Nephron (organoid): ENCODE results near the gene CAGE1.

Experiments
- H3K27ac Mint-ChIP-seq, 3 experiments: 2 replicates each; pipeline ENCODE4 v1.8.0; 2020; ENCODE audit warnings: mixed read lengths in 3 of 3, mild to moderate bottlenecking in 2 of 3, moderate library complexity in 1 of 3
- H3K27me3 Mint-ChIP-seq: 2 replicates; pipeline ENCODE4 v1.8.0; 2021; ENCODE audit warnings: low read depth, mild to moderate bottlenecking, moderate library complexity, mixed read lengths
- H3K36me3 Mint-ChIP-seq: 2 replicates; pipeline ENCODE4 v1.8.0; 2020; ENCODE audit warnings: low read depth, mixed read lengths
- H3K4me1 Mint-ChIP-seq: 2 replicates; pipeline ENCODE4 v1.8.0; 2020; ENCODE audit warnings: mixed read lengths
- H3K4me3 Mint-ChIP-seq, 3 experiments: 2 replicates each; pipeline ENCODE4 v1.8.0; 2020; ENCODE audit warnings: mild to moderate bottlenecking in 3 of 3, mixed read lengths in 3 of 3, moderate library complexity in 2 of 3
- H3K9me3 Mint-ChIP-seq: 2 replicates; pipeline ENCODE4 v1.8.0; 2020; ENCODE audit warnings: mixed read lengths
- CTCF ChIP-seq, 3 experiments: fragments of 200-600 bp; sonication (generic); IDR thresholded peaks; one replicate each; pipeline ENCODE4 v1.5.0; 2021; ENCODE audit warnings: antibody characterized with exemption in 3 of 3; ENCODE audit not compliant: unreplicated experiment in 3 of 3

CAGE1 gene

GRCh38 chr6:7390226-7390878 lies 810 bp upstream of the CAGE1 start:
- no peaks in the 10 kb centered on the region for H3K9me3 Mint-ChIP-seq
- peak in 1 of 3 experiments; percentile 26 for TF ChIP-seq CTCF (IDR thresholded peaks at IDR 0.05; ENCODE audit: unreplicated experiment in 3 of 3)
- peaks cover 41% of the 10 kb centered on the region for H3K4me1 Mint-ChIP-seq
- no peaks in the 10 kb centered on the region for H3K27me3 Mint-ChIP-seq
- H3K27ac Mint-ChIP-seq, result peak overlapping the region; percentile 97 to 99 (median 98)
- peak overlapping the region; percentile 90 to 96 (median 95) for H3K4me3 Mint-ChIP-seq
- H3K36me3 Mint-ChIP-seq, result peaks cover 16% of the 10 kb centered on the region

- Mint-ChIP-seq H3K4me3 (peak overlapping the region; percentile 90 to 96 (median 95)), H3K27ac (peak overlapping the region; percentile 97 to 99 (median 98)), H3K4me1 (peaks cover 41% of the 10 kb centered on the region), H3K9me3 (no peaks in the 10 kb centered on the region), H3K27me3 (no peaks in the 10 kb centered on the region), H3K36me3 (peaks cover 7% of the 10 kb centered on the region)
- TF ChIP-seq CTCF (IDR thresholded peaks at IDR 0.05; ENCODE audit: unreplicated experiment in 3 of 3), result no peak
These were observed 436 bp downstream of the CAGE1 start for GRCh38 chr6:7389162-7389450.

GRCh38 chr6:7381092-7381491 lies 8.4 kb downstream of the CAGE1 start:
- Mint-ChIP-seq H3K4me3 (no peak overlapping the region), H3K4me1 (no peaks in the 10 kb centered on the region), H3K9me3 (no peaks in the 10 kb centered on the region), H3K27ac (no peak overlapping the region), H3K36me3 (no peaks in the 10 kb centered on the region), H3K27me3 (no peaks in the 10 kb centered on the region)
- no peak for TF ChIP-seq CTCF (IDR thresholded peaks at IDR 0.05; ENCODE audit: unreplicated experiment in 3 of 3)

- Mint-ChIP-seq H3K27ac (no peak overlapping the region), H3K9me3 (no peaks in the 10 kb centered on the region), H3K4me3 (no peak overlapping the region), H3K36me3 (no peaks in the 10 kb centered on the region), H3K27me3 (no peaks in the 10 kb centered on the region), H3K4me1 (no peaks in the 10 kb centered on the region)
- no peak for TF ChIP-seq CTCF (IDR thresholded peaks at IDR 0.05; ENCODE audit: unreplicated experiment in 3 of 3)
These were observed 10.8 kb downstream of the CAGE1 start for GRCh38 chr6:7378740-7379139.

- Mint-ChIP-seq H3K27me3 (no peaks in the 10 kb centered on the region), H3K36me3 (no peaks in the 10 kb centered on the region), H3K9me3 (no peaks in the 10 kb centered on the region), H3K4me1 (no peaks in the 10 kb centered on the region), H3K27ac (no peak overlapping the region), H3K4me3 (no peak overlapping the region)
- no peak for TF ChIP-seq CTCF (IDR thresholded peaks at IDR 0.05; ENCODE audit: unreplicated experiment in 3 of 3)
These were observed 11.6 kb downstream of the CAGE1 start for GRCh38 chr6:7377961-7378360.

GRCh38 chr6:7373739-7374138 lies 15.8 kb downstream of the CAGE1 start:
- H3K4me1 Mint-ChIP-seq, result no peaks in the 10 kb centered on the region
- no peaks in the 10 kb centered on the region for H3K36me3 Mint-ChIP-seq
- H3K9me3 Mint-ChIP-seq, result no peaks in the 10 kb centered on the region

More at GRCh38 chr6:7373739-7374138, 15.8 kb downstream of the CAGE1 start:
- TF ChIP-seq CTCF (IDR thresholded peaks at IDR 0.05; ENCODE audit: unreplicated experiment in 3 of 3), result no peak
- Mint-ChIP-seq H3K4me3 (no peak overlapping the region), H3K27ac (no peak overlapping the region), H3K27me3 (no peaks in the 10 kb centered on the region)
